B cell (primary cell): ENCODE measurements around the gene ORAI3. TPM values are rescaled to one million over a fixed set of nuclear protein-coding genes. Genes with fewer than 3 reads are reported as not detected.
A peak's percentile ranks its signal among the peaks of the same experiment; 100 is the strongest.

Source experiments
- ATAC-seq: fragments of 200-7000 bp; cut with Tn5 transposase; one replicate; pipeline ENCODE4 v1.10.0; 2021; ENCODE audit warnings: low read depth, mild to moderate bottlenecking, moderate number of reproducible peaks, moderate library complexity
- CTCF ChIA-PET: fragments of 350-600 bp; sonication (Branson Sonifier 250); formaldehyde crosslinking; loops from one replicate; lab custom pipeline; 2021; ENCODE audit warnings: antibody characterized with exemption, inconsistent platforms; lab: Charles Lee
- POLR2A ChIA-PET: fragments of 350-600 bp; sonication (Branson Sonifier 250); formaldehyde crosslinking; loops from one replicate; lab custom pipeline; 2021; ENCODE audit warnings: antibody characterized with exemption; lab: Charles Lee
- DNase-seq: peaks from one replicate; pipeline ENCODE4 v3.0.0; 2013
- H2AFZ ChIP-seq: 2 replicates; pipeline ENCODE4 v1.6.1; 2012; ENCODE audit warnings: mild to moderate bottlenecking, low read depth, low read length; ENCODE audit not compliant: insufficient read depth, poor library complexity, severe bottlenecking
- H3K27ac ChIP-seq, 2 donors: 1 replicate in 1 of 2; 2 replicates in 1 of 2; pipeline ENCODE4 v1.5.1; 2012 to 2013; ENCODE audit warnings: low read length in 2 of 2, mild to moderate bottlenecking in 2 of 2, moderate library complexity in 1 of 2
- H3K27me3 ChIP-seq, 4 experiments: fragments of 200-600 bp in 1 of 4; sonication (generic) in 1 of 4; replicated peaks in 1 of 4; 1 replicate in 2 of 4; 2 replicates in 2 of 4; pipeline versions ENCODE4 v1.6.1 to v1.7.0; 2013 to 2016; ENCODE audit warnings: low read length in 3 of 4, mild to moderate bottlenecking in 2 of 4, mixed read lengths in 1 of 4, moderate library complexity in 1 of 4; ENCODE audit not compliant: insufficient read depth in 4 of 4, control insufficient read depth in 3 of 4; ENCODE audit errors: control extremely low read depth in 1 of 4
- H3K36me3 ChIP-seq, 2 experiments: replicated peaks in 1 of 2; 1 replicate in 1 of 2; 2 replicates in 1 of 2; pipeline versions ENCODE4 v1.6.1 to v1.7.1; 2013; ENCODE audit warnings: low read length in 1 of 2; ENCODE audit not compliant: insufficient read depth in 2 of 2, control insufficient read depth in 1 of 2; ENCODE audit errors: control extremely low read depth in 1 of 2, extremely low read depth in 1 of 2
- H3K4me1 ChIP-seq, 2 donors: fragments of 200-600 bp in 1 of 2; sonication (generic) in 1 of 2; 1 replicate in 1 of 2; 2 replicates in 1 of 2; pipeline versions ENCODE4 v1.5.1 to v1.6.1; 2013 to 2017; ENCODE audit warnings: low read length in 2 of 2; ENCODE audit not compliant: control insufficient read depth in 2 of 2, insufficient read depth in 2 of 2
- H3K4me2 ChIP-seq: replicated peaks from 2 replicates; pipeline ENCODE3; 2012; ENCODE audit warnings: mild to moderate bottlenecking, low read depth, low read length; ENCODE audit not compliant: poor library complexity, severe bottlenecking
- H3K4me3 ChIP-seq, 5 experiments: fragments of 200-600 bp in 1 of 5; sonication (generic) in 1 of 5; 1 replicate in 3 of 5; 2 replicates in 2 of 5; pipeline versions ENCODE4 v1.5.1 to v1.7.0; 2011 to 2016; ENCODE audit warnings: low read length in 4 of 5, mild to moderate bottlenecking in 4 of 5, low read depth in 2 of 5, control low read depth in 1 of 5, moderate library complexity in 1 of 5; ENCODE audit not compliant: insufficient read depth in 1 of 5; ENCODE audit errors: control extremely low read depth in 1 of 5, extremely low read depth in 1 of 5
- H3K79me2 ChIP-seq: fragments of 200-600 bp; sonication (generic); one replicate; pipeline ENCODE4 v1.6.0; 2016; ENCODE audit warnings: low read length; ENCODE audit not compliant: control insufficient read depth, insufficient read depth
- H3K9ac ChIP-seq: fragments of 200-600 bp; sonication (generic); 2 replicates; pipeline ENCODE4 v1.6.1; 2017; ENCODE audit warnings: mild to moderate bottlenecking, low read length, moderate library complexity
- H3K9me3 ChIP-seq, 3 donors: one replicate each; pipeline versions ENCODE4 v1.6.1 to v1.7.1; 2013; ENCODE audit warnings: low read length in 2 of 3; ENCODE audit not compliant: control insufficient read depth in 2 of 3, insufficient read depth in 1 of 3; ENCODE audit errors: control extremely low read depth in 1 of 3
- H4K20me1 ChIP-seq: 2 replicates; pipeline ENCODE4 v1.6.0; 2012; ENCODE audit warnings: mild to moderate bottlenecking, low read length; ENCODE audit not compliant: insufficient read depth, control insufficient read depth, poor library complexity, severe bottlenecking
- H3K27ac Mint-ChIP-seq: one replicate; pipeline ENCODE4 v1.8.0; 2021; ENCODE audit warnings: mixed read lengths
- H3K27me3 Mint-ChIP-seq: one replicate; pipeline ENCODE4 v1.8.0; 2021; ENCODE audit warnings: mixed read lengths
- H3K4me1 Mint-ChIP-seq: one replicate; pipeline ENCODE4 v1.8.0; 2021; ENCODE audit warnings: mixed read lengths
- H3K4me3 Mint-ChIP-seq: one replicate; pipeline ENCODE4 v1.8.0; 2021; ENCODE audit warnings: mixed read lengths
- H3K9me3 Mint-ChIP-seq: one replicate; pipeline ENCODE4 v1.8.0; 2022; ENCODE audit warnings: mixed read lengths; ENCODE audit not compliant: insufficient read depth
- EZH2 ChIP-seq: IDR thresholded peaks from 2 replicates; pipeline ENCODE4 v1.6.1; 2012; ENCODE audit warnings: borderline replicate concordance, low read depth, mild to moderate bottlenecking, moderate library complexity, low read length; ENCODE audit not compliant: insufficient read depth, poor library complexity, severe bottlenecking
- WGBS: methylation state at CpG from one replicate; pipeline ENCODE4 v1.1.5; 2013; ENCODE audit warnings: missing lambda C conversion rate; ENCODE audit not compliant: insufficient coverage; 5-methylcytosine and 5-hydroxymethylcytosine counted together
- intact Hi-C: fragments of 100-400 bp; cut with micrococcal nuclease; formaldehyde crosslinking; loops from one replicate; pipeline ENCODE4 v1.10.0; 2022
- polyA plus RNA-seq: library from polyadenylated mRNA; depleted of rRNA; stranded (reverse); fragments of >200 nt; gene quantifications from 2 replicates; pipeline ENCODE4 v1.2.3, GENCODE V29; 2012
- total RNA-seq, 2 donors: library from RNA; stranded (reverse); fragments of 120-200 nt in 1 of 2; gene quantifications; 1 replicate in 1 of 2; 2 replicates in 1 of 2; pipeline versions ENCODE4 v1.2.3 to v1.2.4, GENCODE V29; 2013 to 2022
- TF ChIP-seq, protein P1 (sequence below): fragments of 200-600 bp; IDR thresholded peaks from one replicate; pipeline ENCODE4 v1.8.0; 2022; ENCODE audit warnings: antibody characterized with exemption, mild to moderate bottlenecking

Gene ORAI3
- total and polyA plus RNA-seq, 2 donors (not counting 1 experiment from before 2014, with no cell fraction given) = 32.2 to 51.8 TPM

DNA sequence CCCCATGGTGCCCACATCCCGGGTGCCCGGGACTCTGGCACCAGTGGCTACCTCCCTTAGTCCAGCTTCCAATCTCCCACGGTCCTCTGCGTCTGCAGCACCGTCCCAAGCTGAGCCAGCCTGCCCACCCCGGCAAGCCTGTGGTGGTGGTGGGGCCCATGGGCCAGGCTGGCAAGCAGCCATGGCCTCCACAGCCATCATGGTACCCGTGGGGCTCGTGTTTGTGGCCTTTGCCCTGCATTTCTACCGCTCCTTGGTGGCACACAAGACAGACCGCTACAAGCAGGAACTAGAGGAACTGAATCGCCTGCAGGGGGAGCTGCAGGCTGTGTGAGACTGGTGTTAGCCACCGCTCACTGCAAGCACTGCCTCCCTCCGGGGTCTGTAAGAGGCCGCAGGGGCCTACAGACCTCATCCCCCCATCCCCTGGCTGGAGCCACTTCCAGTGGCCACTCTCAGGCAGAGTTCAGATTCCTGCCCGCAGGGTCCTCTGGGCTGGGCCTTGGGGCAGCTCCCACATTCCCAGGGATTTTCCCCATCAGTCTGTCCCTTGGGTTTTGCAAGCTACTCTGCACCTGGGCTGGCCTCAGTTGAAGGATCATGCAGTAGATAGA lies 4.8 kb downstream of the ORAI3 start:
- Mint-ChIP-seq H3K4me1 (peaks cover 41% of the 10 kb centered on the region), H3K27me3 (no peaks in the 10 kb centered on the region), H3K27ac (peak overlapping the region; percentile 37), H3K9me3 (no peaks in the 10 kb centered on the region), H3K4me3 (peak overlapping the region; percentile 16)
- Histone ChIP-seq H4K20me1 (peaks cover 40% of the 10 kb centered on the region), H3K36me3 (peaks cover 0 to 4% of the 10 kb centered on the region in 2 experiments), H3K4me1 (peaks cover 22 to 41% of the 10 kb centered on the region in 2 donors), H3K4me2 (no peak overlapping the region), H3K27me3 (no peaks in the 10 kb centered on the region), H3K4me3 (no peak overlapping the region), H3K27ac (peak overlapping the region in 1 of 2 donors; percentile 5), H3K9me3 (peaks cover 0 to 4% (median 0%) of the 10 kb centered on the region in 3 donors), H2AFZ (no peak overlapping the region), H3K79me2 (peaks cover 43% of the 10 kb centered on the region), H3K9ac (no peak overlapping the region)
- ChIA-PET POLR2A (interaction anchor here (0.6 to 0.7 kb wide), 2 partner anchors 119 to 499 kb away, joined by 3 read pairs; no protein-coding TSS in a partner anchor), CTCF (interaction anchor here (0.7 to 4.4 kb wide), 8 partner anchors 12 to 914 kb away, joined by 3 to 42 read pairs (median 3); partner anchors contain the start of genes HSD3B7 and PRSS36)
- 72% methylated on average over 15 of the region's 15 CpGs for WGBS
- intact Hi-C loops = no loop called here
- ATAC-seq (no peak), DNase-seq (peak; percentile 76)
- TF ChIP-seq, protein P1, sequence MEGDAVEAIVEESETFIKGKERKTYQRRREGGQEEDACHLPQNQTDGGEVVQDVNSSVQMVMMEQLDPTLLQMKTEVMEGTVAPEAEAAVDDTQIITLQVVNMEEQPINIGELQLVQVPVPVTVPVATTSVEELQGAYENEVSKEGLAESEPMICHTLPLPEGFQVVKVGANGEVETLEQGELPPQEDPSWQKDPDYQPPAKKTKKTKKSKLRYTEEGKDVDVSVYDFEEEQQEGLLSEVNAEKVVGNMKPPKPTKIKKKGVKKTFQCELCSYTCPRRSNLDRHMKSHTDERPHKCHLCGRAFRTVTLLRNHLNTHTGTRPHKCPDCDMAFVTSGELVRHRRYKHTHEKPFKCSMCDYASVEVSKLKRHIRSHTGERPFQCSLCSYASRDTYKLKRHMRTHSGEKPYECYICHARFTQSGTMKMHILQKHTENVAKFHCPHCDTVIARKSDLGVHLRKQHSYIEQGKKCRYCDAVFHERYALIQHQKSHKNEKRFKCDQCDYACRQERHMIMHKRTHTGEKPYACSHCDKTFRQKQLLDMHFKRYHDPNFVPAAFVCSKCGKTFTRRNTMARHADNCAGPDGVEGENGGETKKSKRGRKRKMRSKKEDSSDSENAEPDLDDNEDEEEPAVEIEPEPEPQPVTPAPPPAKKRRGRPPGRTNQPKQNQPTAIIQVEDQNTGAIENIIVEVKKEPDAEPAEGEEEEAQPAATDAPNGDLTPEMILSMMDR = peak; percentile 71
- TF ChIP-seq EZH2 = no peak

DNA sequence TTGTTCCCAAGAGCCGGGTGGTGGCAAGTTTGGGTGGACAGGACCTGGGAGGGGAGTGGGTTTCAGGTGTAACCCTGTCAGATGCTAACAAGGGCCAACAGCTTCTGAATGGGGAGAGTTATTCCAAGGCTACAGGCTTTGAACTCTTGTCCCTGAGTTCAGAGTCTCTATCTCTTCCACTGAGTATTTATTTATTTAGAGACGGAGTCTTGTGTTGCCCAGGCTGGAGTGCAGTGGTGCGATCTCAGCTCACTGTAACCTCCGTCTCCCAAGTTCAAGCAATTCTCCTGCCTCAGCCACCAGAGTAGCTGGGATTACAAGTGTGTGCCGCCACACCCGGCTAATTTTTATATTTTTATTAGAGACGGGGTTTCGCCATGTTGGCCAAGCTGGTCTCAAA lies 6.1 kb downstream of the ORAI3 start:
- no peak overlapping the region for H3K9ac ChIP-seq
- no peaks in the 10 kb centered on the region for H3K27me3 ChIP-seq
- peaks cover 3 to 16% of the 10 kb centered on the region in 2 experiments for H3K36me3 ChIP-seq
- CTCF ChIA-PET = interaction anchor here (0.6 to 4.4 kb wide), 4 partner anchors 13 to 491 kb away, joined by 3 to 42 read pairs (median 6); no protein-coding TSS in a partner anchor
- H3K79me2 ChIP-seq = peaks cover 48% of the 10 kb centered on the region
- H3K9me3 ChIP-seq = peaks cover 0 to 4% (median 0%) of the 10 kb centered on the region in 3 donors
- TF ChIP-seq EZH2 = no peak
- TF ChIP-seq, protein P1 = no peak
- no peak overlapping the region for H2AFZ ChIP-seq
- H3K4me3 Mint-ChIP-seq = no peak overlapping the region
- H3K27ac Mint-ChIP-seq = no peak overlapping the region
- no peak overlapping the region for H3K4me2 ChIP-seq
- H3K27me3 Mint-ChIP-seq = no peaks in the 10 kb centered on the region
- no peak for ATAC-seq
- H3K9me3 Mint-ChIP-seq = no peaks in the 10 kb centered on the region
- H3K4me1 Mint-ChIP-seq = peaks cover 46% of the 10 kb centered on the region
- POLR2A ChIA-PET = interaction anchor here (0.7 kb wide), 1 partner anchor 505 kb away, joined by 5 read pairs; no protein-coding TSS in a partner anchor
- 98% methylated on average over 3 of the region's 8 CpGs for WGBS
- DNase-seq = no peak
- no peak overlapping the region for H3K4me3 ChIP-seq
- peaks cover 47% of the 10 kb centered on the region for H4K20me1 ChIP-seq
- intact Hi-C loops = no loop called here
- H3K4me1 ChIP-seq = peaks cover 26 to 41% of the 10 kb centered on the region in 2 donors
- H3K27ac ChIP-seq = no peak overlapping the region
